Naive thymus-derived CD8-positive, alpha-beta T cell (primary cell): Measurements from ENCODE around the gene AQR. TPM values are rescaled to one million over a fixed set of nuclear protein-coding genes. Genes with fewer than 3 reads are reported as not detected.

ENCODE experiments used
- ATAC-seq, 2 donors: fragments of 150-1000 bp; cut with Tn5 transposase in 1 of 2; sonication (Bioruptor Pico), chemical (Tn5 transposase) in 1 of 2; 1 replicate in 1 of 2; 2 replicates in 1 of 2; pipeline ENCODE4 v1.10.0; 2021; ENCODE audit warnings: mild to moderate bottlenecking in 2 of 2, moderate library complexity in 2 of 2
- POLR2A ChIA-PET: fragments of 350-600 bp; sonication (Branson Sonifier 250); formaldehyde crosslinking; loops from one replicate; lab custom pipeline; 2021; ENCODE audit warnings: antibody characterized with exemption; lab: Charles Lee
- DNase-seq, 10 donors: peaks; one replicate each; pipeline versions ENCODE4 v3.0.0 to v3.0.0-alpha.2; 2020 to 2022
- H3K27ac Mint-ChIP-seq, 10 donors: one replicate each; pipeline ENCODE4 v1.8.0; 2020 to 2022; ENCODE audit warnings: mild to moderate bottlenecking in 10 of 10, mixed read lengths in 10 of 10, moderate library complexity in 4 of 10, inconsistent platforms in 1 of 10
- H3K27me3 Mint-ChIP-seq, 5 donors: one replicate each; pipeline ENCODE4 v1.8.0; 2021 to 2022; ENCODE audit warnings: mixed read lengths in 5 of 5
- H3K36me3 Mint-ChIP-seq, 3 donors: one replicate each; pipeline ENCODE4 v1.8.0; 2020 to 2022; ENCODE audit warnings: mixed read lengths in 3 of 3, mild to moderate bottlenecking in 2 of 3, inconsistent platforms in 1 of 3
- H3K4me1 Mint-ChIP-seq, 4 donors: one replicate each; pipeline ENCODE4 v1.8.0; 2021 to 2022; ENCODE audit warnings: mixed read lengths in 4 of 4
- H3K4me3 Mint-ChIP-seq, 10 donors: one replicate each; pipeline ENCODE4 v1.8.0; 2020 to 2022; ENCODE audit warnings: mild to moderate bottlenecking in 10 of 10, mixed read lengths in 10 of 10, moderate library complexity in 6 of 10, inconsistent platforms in 1 of 10
- H3K9me3 Mint-ChIP-seq, 9 donors: one replicate each; pipeline ENCODE4 v1.8.0; 2020 to 2022; ENCODE audit warnings: mixed read lengths in 9 of 9, mild to moderate bottlenecking in 3 of 9, inconsistent platforms in 1 of 9, moderate library complexity in 1 of 9
- polyA plus RNA-seq, 3 donors: library from polyadenylated mRNA; unstranded; fragments of 300-500 nt; fragmentation: Illumina TruSeq; gene quantifications; one replicate each; pipeline ENCODE4 v1.2.3, GENCODE V29; 2021
- total RNA-seq, 8 experiments: library from RNA in 2 of 8; stranded (reverse) in 2 of 8; gene quantifications; one replicate each; pipeline ENCODE4 v1.2.3 and lab custom pipeline; 2021 to 2026

AQR gene
- total RNA-seq (10 to 100 TPM; 42.3 to 50.7 TPM), polyA plus RNA-seq (10 to 100 TPM; 10.3 to 16.0 (median 13.5) TPM), total RNA-seq (lab: John Stamatoyannopoulos, UW) (109 to 209 (median 147) reads per million in 6 experiments)

- H3K4me3 Mint-ChIP-seq = peak within 1 kb of the TSS; percentile 96 to 100 (median 100)
- H3K4me1 Mint-ChIP-seq = peaks cover 24 to 51% (median 48%) of the 10 kb centered on the region in 4 donors
- peak; percentile 92 to 94 for ATAC-seq
- peak within 1 kb of the TSS; percentile 92 to 99 (median 98) for H3K27ac Mint-ChIP-seq
- POLR2A ChIA-PET = interaction anchor here (0.7 to 5.1 kb wide), 3 partner anchors 13 to 19 kb away, joined by 3 to 157 read pairs (median 11); partner anchors contain the start of gene ZNF770
- no peaks in the 10 kb centered on the region for H3K9me3 Mint-ChIP-seq
- peaks cover 0 to 19% (median 0%) of the 10 kb centered on the region in 3 donors for H3K36me3 Mint-ChIP-seq
- H3K27me3 Mint-ChIP-seq = no peaks in the 10 kb centered on the region
- DNase-seq = peak; percentile 83 to 95 (median 91)
Measured at GRCh38 chr15:34969340-34970097, at the start of gene AQR. Gene AQR, minus strand, starts transcription at chr15:34969742. Its CDS starts 129 bp downstream, at chr15:34969613.

GRCh38 chr15:35014241-35014640 lies 44.7 kb upstream of the AQR start:
- Mint-ChIP-seq H3K9me3 (no peaks in the 10 kb centered on the region), H3K4me1 (peaks cover 0 to under 1% (median 0%) of the 10 kb centered on the region in 4 donors), H3K27ac (no peak overlapping the region), H3K27me3 (peaks cover 0 to 14% (median 7%) of the 10 kb centered on the region in 5 donors), H3K4me3 (no peak overlapping the region), H3K36me3 (no peaks in the 10 kb centered on the region)
- ATAC-seq = no peak
- POLR2A ChIA-PET = no interaction called here
- DNase-seq = no peak

- no peaks in the 10 kb centered on the region for H3K36me3 Mint-ChIP-seq
- no peaks in the 10 kb centered on the region for H3K9me3 Mint-ChIP-seq
- no peak for DNase-seq
- no peak overlapping the region for H3K27ac Mint-ChIP-seq
- H3K4me1 Mint-ChIP-seq = no peaks in the 10 kb centered on the region
- H3K27me3 Mint-ChIP-seq = peaks cover 0 to 14% (median 7%) of the 10 kb centered on the region in 5 donors
- POLR2A ChIA-PET = no interaction called here
- ATAC-seq = no peak
- no peak overlapping the region for H3K4me3 Mint-ChIP-seq
Measured at GRCh38 chr15:35013370-35013769, 43.8 kb upstream of the AQR start.

- DNase-seq (no peak), ATAC-seq (no peak)
- Mint-ChIP-seq H3K27me3 (peaks cover 0 to 10% (median 2%) of the 10 kb centered on the region in 5 donors), H3K4me1 (no peaks in the 10 kb centered on the region), H3K4me3 (no peak overlapping the region), H3K9me3 (no peaks in the 10 kb centered on the region), H3K27ac (no peak overlapping the region), H3K36me3 (no peaks in the 10 kb centered on the region)
- POLR2A ChIA-PET = no interaction called here
Measured at GRCh38 chr15:35007397-35007796, 37.9 kb upstream of the AQR start.

GRCh38 chr15:35005933-35006332 lies 36.4 kb upstream of the AQR start:
- Mint-ChIP-seq H3K9me3 (no peaks in the 10 kb centered on the region), H3K27ac (no peak overlapping the region), H3K4me1 (no peaks in the 10 kb centered on the region), H3K4me3 (no peak overlapping the region), H3K36me3 (no peaks in the 10 kb centered on the region), H3K27me3 (peaks cover 0 to 6% (median 2%) of the 10 kb centered on the region in 5 donors)
- ATAC-seq (no peak), DNase-seq (no peak)
- POLR2A ChIA-PET = no interaction called here

GRCh38 chr15:35003928-35004327 lies 34.4 kb upstream of the AQR start:
- peaks cover 0 to 7% (median 3%) of the 10 kb centered on the region in 5 donors for H3K27me3 Mint-ChIP-seq
- no peak overlapping the region for H3K4me3 Mint-ChIP-seq
- H3K36me3 Mint-ChIP-seq = no peaks in the 10 kb centered on the region
- no peaks in the 10 kb centered on the region for H3K4me1 Mint-ChIP-seq
- H3K27ac Mint-ChIP-seq = no peak overlapping the region
- DNase-seq (no peak), ATAC-seq (no peak)
- POLR2A ChIA-PET = no interaction called here
- no peaks in the 10 kb centered on the region for H3K9me3 Mint-ChIP-seq

- POLR2A ChIA-PET = interaction anchor here (2.3 kb wide), 1 partner anchor 12 kb away, joined by 9 read pairs; the partner anchor contains the start of gene ZNF770
- no peaks in the 10 kb centered on the region for H3K9me3 Mint-ChIP-seq
Measured at GRCh38 chr15:35000511-35000910, 31.0 kb upstream of the AQR start.

GRCh38 chr15:34999906-35000305 lies 30.4 kb upstream of the AQR start:
- H3K36me3 Mint-ChIP-seq = no peaks in the 10 kb centered on the region
- DNase-seq (no peak), ATAC-seq (no peak)
- no peak overlapping the region for H3K27ac Mint-ChIP-seq
- no peaks in the 10 kb centered on the region for H3K4me1 Mint-ChIP-seq
- no peaks in the 10 kb centered on the region for H3K9me3 Mint-ChIP-seq
- H3K4me3 Mint-ChIP-seq = no peak overlapping the region
- POLR2A ChIA-PET = interaction anchor here (2.3 kb wide), 1 partner anchor 11 kb away, joined by 9 read pairs; the partner anchor contains the start of gene ZNF770
- peaks cover 4 to 19% (median 6%) of the 10 kb centered on the region in 5 donors for H3K27me3 Mint-ChIP-seq

More at GRCh38 chr15:35000511-35000910, 31.0 kb upstream of the AQR start:
- no peaks in the 10 kb centered on the region for H3K36me3 Mint-ChIP-seq
- no peak for ATAC-seq
- peaks cover 6 to 16% (median 8%) of the 10 kb centered on the region in 5 donors for H3K27me3 Mint-ChIP-seq
- no peaks in the 10 kb centered on the region for H3K4me1 Mint-ChIP-seq
- DNase-seq = no peak
- H3K27ac Mint-ChIP-seq = no peak overlapping the region
- no peak overlapping the region for H3K4me3 Mint-ChIP-seq

GRCh38 chr15:34994925-34995324 lies 25.4 kb upstream of the AQR start:
- POLR2A ChIA-PET = no interaction called here
- Mint-ChIP-seq H3K4me1 (peaks cover 0 to under 1% (median under 1%) of the 10 kb centered on the region in 4 donors), H3K36me3 (no peaks in the 10 kb centered on the region), H3K9me3 (no peaks in the 10 kb centered on the region), H3K27me3 (peaks cover 4 to 19% (median 6%) of the 10 kb centered on the region in 5 donors), H3K27ac (no peak overlapping the region), H3K4me3 (no peak overlapping the region)
- no peak for DNase-seq
- no peak for ATAC-seq

GRCh38 chr15:34993877-34994276 lies 24.3 kb upstream of the AQR start:
- H3K27ac Mint-ChIP-seq = no peak overlapping the region
- no peaks in the 10 kb centered on the region for H3K9me3 Mint-ChIP-seq
- ATAC-seq = no peak
- peaks cover 3 to 10% (median 7%) of the 10 kb centered on the region in 4 donors for H3K4me1 Mint-ChIP-seq
- H3K27me3 Mint-ChIP-seq = peaks cover 3 to 15% (median 5%) of the 10 kb centered on the region in 5 donors
- POLR2A ChIA-PET = no interaction called here
- no peak overlapping the region for H3K4me3 Mint-ChIP-seq
- no peak for DNase-seq
- H3K36me3 Mint-ChIP-seq = no peaks in the 10 kb centered on the region

GRCh38 chr15:34993412-34993811 lies 23.9 kb upstream of the AQR start:
- POLR2A ChIA-PET = no interaction called here
- ATAC-seq (no peak), DNase-seq (no peak)
- Mint-ChIP-seq H3K4me3 (no peak overlapping the region), H3K27ac (peak overlapping the region in 1 of 10 donors; percentile 59), H3K9me3 (no peaks in the 10 kb centered on the region), H3K27me3 (peaks cover 0 to 11% (median 4%) of the 10 kb centered on the region in 5 donors), H3K4me1 (peaks cover 3 to 14% (median 8%) of the 10 kb centered on the region in 4 donors), H3K36me3 (peaks cover 0 to 2% (median 0%) of the 10 kb centered on the region in 3 donors)

- Mint-ChIP-seq H3K4me3 (peak within 1 kb of the TSS; percentile 93 to 99 (median 98)), H3K36me3 (peaks cover 0 to 19% (median 3%) of the 10 kb centered on the region in 3 donors), H3K27me3 (peaks cover 0 to 2% (median 0%) of the 10 kb centered on the region in 5 donors), H3K27ac (peak within 1 kb of the TSS; percentile 98 to 100 (median 99)), H3K9me3 (no peaks in the 10 kb centered on the region), H3K4me1 (peaks cover 12 to 48% (median 41%) of the 10 kb centered on the region in 4 donors)
- ATAC-seq = peak; percentile 83 to 84
- DNase-seq = peak; percentile 69 to 94 (median 82)
- POLR2A ChIA-PET = interaction anchor here (0.6 to 4.6 kb wide), 11 partner anchors 12 to 1075 kb away, joined by 3 to 157 read pairs (median 5); partner anchors contain the start of genes AQR, AVEN, DPH6 and EMC4
Measured at GRCh38 chr15:34988027-34988902, 18.7 kb upstream of the AQR start, which contains the start of gene ZNF770. Gene ZNF770, minus strand, starts transcription at chr15:34988287. Its CDS starts 4,853 bp downstream, at chr15:34983434.
